Subcutaneous adipose tissue (tissue), 4 donors: ENCODE data around the gene SLC2A10. TPM values are rescaled to one million over a fixed set of nuclear protein-coding genes. Genes with fewer than 3 reads are reported as not detected.

ENCODE experiments used
- total RNA-seq, 4 donors: library from RNA; depleted of rRNA; stranded (reverse); fragments of >200 nt; gene quantifications; one replicate each; pipeline ENCODE4 v1.1.0, GENCODE V29; 2016
- TF ChIP-seq, protein P1 (sequence below): fragments of 450-650 bp; IDR thresholded peaks from one replicate; pipeline ENCODE4 v1.5.1; 2016; ENCODE audit warnings: low read depth, mild to moderate bottlenecking, control low read depth, antibody characterized with exemption, moderate library complexity

The SLC2A10 gene
- total RNA-seq, 4 donors from 2014 or later, result 4.4 to 14.9 (median 11.4) TPM

DNA sequence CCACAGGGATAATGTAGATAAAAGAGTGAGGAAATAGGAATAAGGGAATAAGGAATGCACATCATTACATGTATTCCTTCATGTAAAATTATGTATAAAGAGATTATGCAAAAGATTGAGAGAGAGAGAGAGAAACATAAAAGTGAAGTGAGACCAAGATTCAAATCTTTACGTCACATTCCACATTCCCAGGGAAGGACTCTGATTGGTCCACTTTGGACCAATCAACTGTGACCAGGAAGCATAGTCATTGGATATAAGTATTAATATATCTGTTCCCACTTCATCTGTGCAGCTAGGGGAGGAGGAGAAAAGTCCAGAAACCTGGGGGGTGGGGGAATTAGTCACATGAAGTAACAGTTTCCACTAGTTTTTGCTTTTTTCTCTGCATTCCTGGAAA lies 66.4 kb downstream of the SLC2A10 start:
- TF ChIP-seq, protein P1, sequence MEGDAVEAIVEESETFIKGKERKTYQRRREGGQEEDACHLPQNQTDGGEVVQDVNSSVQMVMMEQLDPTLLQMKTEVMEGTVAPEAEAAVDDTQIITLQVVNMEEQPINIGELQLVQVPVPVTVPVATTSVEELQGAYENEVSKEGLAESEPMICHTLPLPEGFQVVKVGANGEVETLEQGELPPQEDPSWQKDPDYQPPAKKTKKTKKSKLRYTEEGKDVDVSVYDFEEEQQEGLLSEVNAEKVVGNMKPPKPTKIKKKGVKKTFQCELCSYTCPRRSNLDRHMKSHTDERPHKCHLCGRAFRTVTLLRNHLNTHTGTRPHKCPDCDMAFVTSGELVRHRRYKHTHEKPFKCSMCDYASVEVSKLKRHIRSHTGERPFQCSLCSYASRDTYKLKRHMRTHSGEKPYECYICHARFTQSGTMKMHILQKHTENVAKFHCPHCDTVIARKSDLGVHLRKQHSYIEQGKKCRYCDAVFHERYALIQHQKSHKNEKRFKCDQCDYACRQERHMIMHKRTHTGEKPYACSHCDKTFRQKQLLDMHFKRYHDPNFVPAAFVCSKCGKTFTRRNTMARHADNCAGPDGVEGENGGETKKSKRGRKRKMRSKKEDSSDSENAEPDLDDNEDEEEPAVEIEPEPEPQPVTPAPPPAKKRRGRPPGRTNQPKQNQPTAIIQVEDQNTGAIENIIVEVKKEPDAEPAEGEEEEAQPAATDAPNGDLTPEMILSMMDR, result no peak

DNA sequence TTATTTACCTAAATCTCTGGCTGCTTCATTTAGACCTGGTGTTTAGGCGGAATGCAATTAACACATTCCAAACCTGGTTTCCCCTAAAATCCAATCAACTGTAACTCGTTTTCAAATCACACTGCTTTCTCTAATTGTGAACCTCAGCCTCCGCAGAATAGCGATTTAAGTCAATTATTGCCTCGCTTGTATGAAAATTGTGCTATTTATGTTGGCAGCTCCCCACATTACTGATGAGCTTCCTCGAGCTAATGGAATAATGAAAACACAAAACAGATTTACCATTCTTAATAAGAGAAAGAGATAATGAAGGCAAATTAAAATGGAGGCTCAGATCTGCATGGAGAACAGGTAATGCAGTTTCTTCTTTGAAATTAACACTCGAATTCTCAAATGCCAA lies 67.9 kb downstream of the SLC2A10 start:
- TF ChIP-seq, protein P1, result no peak

DNA sequence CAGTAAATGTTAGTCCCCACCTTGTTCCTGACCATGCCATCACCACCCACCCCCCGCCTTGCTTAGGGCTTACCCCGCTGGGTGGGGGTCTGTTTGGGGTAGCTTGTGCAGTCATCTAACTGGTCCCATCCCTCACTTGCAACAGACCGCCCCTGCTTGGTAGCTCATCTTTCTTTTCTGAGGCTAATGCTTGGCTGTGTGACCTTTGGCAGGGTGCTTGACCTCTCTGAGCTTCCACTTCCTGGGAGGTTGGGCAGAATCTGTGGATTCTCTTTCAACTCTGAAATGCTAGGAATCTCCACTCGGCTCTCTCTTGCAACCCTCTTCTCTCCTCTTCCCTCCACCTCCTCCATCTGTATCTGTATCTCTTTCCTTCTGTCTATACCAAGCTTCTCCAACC lies 70.4 kb downstream of the SLC2A10 start:
- TF ChIP-seq, protein P1, result no peak

DNA sequence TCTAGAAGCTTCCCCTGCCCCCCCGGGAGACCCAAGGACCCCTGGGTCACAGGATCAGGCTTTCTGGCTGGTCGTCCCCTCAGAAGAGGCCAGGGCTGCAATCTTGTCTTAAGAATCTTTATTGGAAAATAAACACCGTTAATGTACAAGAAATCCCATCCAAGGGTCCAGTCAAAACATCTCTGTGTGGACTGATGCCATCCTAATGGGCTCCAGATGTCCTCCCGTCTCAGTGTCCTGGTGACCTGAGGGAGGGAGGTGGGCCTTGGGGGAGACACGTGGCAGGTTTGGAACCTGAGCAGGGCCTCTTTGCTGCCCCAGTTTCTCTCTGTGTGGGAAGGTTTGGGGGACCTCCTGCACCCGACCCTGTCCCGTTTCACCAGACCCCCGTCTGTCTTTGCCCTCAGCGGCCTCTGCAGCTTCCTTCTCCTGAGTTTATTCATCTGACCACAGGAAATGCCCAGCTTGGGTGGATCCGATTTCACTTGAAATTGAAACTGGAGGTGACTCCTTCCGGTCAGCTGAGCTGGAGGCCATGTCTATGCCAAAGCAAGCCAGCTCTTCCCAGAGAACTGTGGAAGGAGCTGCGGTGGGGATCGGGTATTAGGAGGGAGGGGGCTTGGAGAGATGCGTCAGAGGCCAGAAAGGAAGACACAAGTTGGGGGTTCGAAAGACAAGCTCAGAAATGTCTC lies 75.1 kb downstream of the SLC2A10 start:
- TF ChIP-seq, protein P1, result no peak

Other genes with a start within 250 kb of the SLC2A10 start
- gene ZNF334, start 196.1 kb upstream of the SLC2A10 start, total RNA-seq, result 10 to 100 TPM in 1 of 4 donors, 1 to 10 TPM in 1, under 1 TPM in 2; 0.44 to 11.1 (median 1.1) TPM
- not detected for gene OCSTAMP, start 159.0 kb upstream of the SLC2A10 start, total RNA-seq
- 1 to 10 TPM in 2 of 4 donors, under 1 TPM in 2; 0.88 to 4.3 (median 1.5) TPM for gene SLC13A3, start 58.2 kb upstream of the SLC2A10 start, total RNA-seq
- 10 to 100 TPM in 3 of 4 donors, 1 to 10 TPM in 1; 9.5 to 20.1 (median 13.2) TPM for gene TP53RK, start 20.2 kb upstream of the SLC2A10 start, total RNA-seq
- gene EYA2, start 185.2 kb downstream of the SLC2A10 start, total RNA-seq, result 1 to 10 TPM; 1.3 to 4.7 (median 2.8) TPM